Hepatocyte (in vitro differentiated cells): Measurements from ENCODE around the gene ITGA11. TPM values are rescaled to one million over a fixed set of nuclear protein-coding genes. Genes with fewer than 3 reads are reported as not detected.

Experiments
- DNase-seq: peaks from one replicate; pipeline ENCODE4 v3.0.0-alpha.2; 2016; ENCODE audit warnings: low spot score
- H2AFZ ChIP-seq: fragments of 200-600 bp; sonication (generic); 2 replicates; pipeline ENCODE4 v1.6.0; 2016; ENCODE audit warnings: antibody characterized with exemption, mild to moderate bottlenecking
- H3K27ac ChIP-seq: fragments of 200-600 bp; sonication (generic); 2 replicates; pipeline ENCODE4 v1.5.1; 2016; ENCODE audit warnings: mild to moderate bottlenecking
- H3K27me3 ChIP-seq: fragments of 200-600 bp; sonication (generic); 2 replicates; pipeline ENCODE4 v1.6.1; 2016
- H3K36me3 ChIP-seq: fragments of 200-600 bp; sonication (generic); replicated peaks from 2 replicates; pipeline ENCODE4 v1.5.1; 2016; ENCODE audit warnings: low read depth; ENCODE audit not compliant: insufficient read depth
- H3K4me1 ChIP-seq: fragments of 200-600 bp; sonication (generic); 2 replicates; pipeline ENCODE4 v1.5.1; 2016; ENCODE audit warnings: mild to moderate bottlenecking, moderate library complexity; ENCODE audit not compliant: insufficient read depth
- H3K4me2 ChIP-seq: fragments of 200-600 bp; sonication (generic); 2 replicates; pipeline ENCODE4 v1.6.0; 2016
- H3K4me3 ChIP-seq: fragments of 200-600 bp; sonication (generic); 2 replicates; pipeline ENCODE4 v1.5.1; 2016; ENCODE audit warnings: mild to moderate bottlenecking
- H3K79me2 ChIP-seq: fragments of 200-600 bp; sonication (generic); 2 replicates; pipeline ENCODE4 v1.6.0; 2017; ENCODE audit warnings: mild to moderate bottlenecking
- H3K9me2 ChIP-seq: fragments of 200-600 bp; sonication (generic); replicated peaks from 2 replicates; pipeline ENCODE4 v1.6.0; 2017; ENCODE audit warnings: mild to moderate bottlenecking; ENCODE audit not compliant: insufficient read depth
- H3K9me3 ChIP-seq: fragments of 200-600 bp; sonication (generic); 2 replicates; pipeline ENCODE4 v1.5.1; 2016; ENCODE audit warnings: low read depth, mild to moderate bottlenecking
- H4K20me1 ChIP-seq: fragments of 200-600 bp; sonication (generic); 2 replicates; pipeline ENCODE4 v1.6.0; 2016; ENCODE audit warnings: mild to moderate bottlenecking; ENCODE audit not compliant: insufficient read depth, poor library complexity, severe bottlenecking
- EZH2 ChIP-seq: fragments of 200-600 bp; sonication (generic); IDR thresholded peaks from 2 replicates; pipeline ENCODE4 v1.6.1; 2016; ENCODE audit warnings: antibody characterized with exemption, mild to moderate bottlenecking, borderline replicate concordance
- EZH2phosphoT487 ChIP-seq: fragments of 200-600 bp; sonication (generic); IDR thresholded peaks from one replicate; pipeline ENCODE4 v1.6.1; 2018; ENCODE audit warnings: antibody characterized with exemption, mild to moderate bottlenecking, low read depth, moderate library complexity; ENCODE audit not compliant: unreplicated experiment, severe bottlenecking
- WGBS: methylation state at CpG from one replicate; pipeline ENCODE4 v1.1.6; 2016; ENCODE audit warnings: low lambda C conversion rate; ENCODE audit errors: missing lambda C conversion rate; 5-methylcytosine and 5-hydroxymethylcytosine counted together
- polyA plus RNA-seq: library from polyadenylated mRNA; unstranded; fragments of >200 nt; fragmentation: Nextera tagmentation; extraction: Ambion mirVana; gene quantifications from 2 replicates; pipeline ENCODE4 v1.2.1, GENCODE V29; 2016
- total RNA-seq: library from RNA; depleted of rRNA; stranded (reverse); fragments of >200 nt; gene quantifications from 2 replicates; pipeline ENCODE4 v1.2.3, GENCODE V29; 2014
- TF ChIP-seq, protein P1 (sequence below): fragments of 200-600 bp; sonication (generic); IDR thresholded peaks from 2 replicates; pipeline ENCODE4 v1.5.1; 2016; ENCODE audit warnings: antibody characterized with exemption, mild to moderate bottlenecking; ENCODE audit not compliant: poor library complexity

Gene ITGA11
- total and polyA plus RNA-seq, 2 experiments from 2014 or later, result 9.7 to 19.6 TPM

- H3K36me3 ChIP-seq, result no peaks in the 10 kb centered on the region
- H3K79me2 ChIP-seq, result no peaks in the 10 kb centered on the region
- H3K4me2 ChIP-seq, result no peak overlapping the region
- no peaks in the 10 kb centered on the region for H4K20me1 ChIP-seq
- no peaks in the 10 kb centered on the region for H3K27me3 ChIP-seq
- no peaks in the 10 kb centered on the region for H3K9me2 ChIP-seq
- H3K4me1 ChIP-seq, result peaks cover 2% of the 10 kb centered on the region
- H3K4me3 ChIP-seq, result no peak overlapping the region
- DNase-seq, result no peak
- no peak overlapping the region for H3K27ac ChIP-seq
- TF ChIP-seq EZH2 (no peak), EZH2phosphoT487 (no peak)
- TF ChIP-seq, protein P1, sequence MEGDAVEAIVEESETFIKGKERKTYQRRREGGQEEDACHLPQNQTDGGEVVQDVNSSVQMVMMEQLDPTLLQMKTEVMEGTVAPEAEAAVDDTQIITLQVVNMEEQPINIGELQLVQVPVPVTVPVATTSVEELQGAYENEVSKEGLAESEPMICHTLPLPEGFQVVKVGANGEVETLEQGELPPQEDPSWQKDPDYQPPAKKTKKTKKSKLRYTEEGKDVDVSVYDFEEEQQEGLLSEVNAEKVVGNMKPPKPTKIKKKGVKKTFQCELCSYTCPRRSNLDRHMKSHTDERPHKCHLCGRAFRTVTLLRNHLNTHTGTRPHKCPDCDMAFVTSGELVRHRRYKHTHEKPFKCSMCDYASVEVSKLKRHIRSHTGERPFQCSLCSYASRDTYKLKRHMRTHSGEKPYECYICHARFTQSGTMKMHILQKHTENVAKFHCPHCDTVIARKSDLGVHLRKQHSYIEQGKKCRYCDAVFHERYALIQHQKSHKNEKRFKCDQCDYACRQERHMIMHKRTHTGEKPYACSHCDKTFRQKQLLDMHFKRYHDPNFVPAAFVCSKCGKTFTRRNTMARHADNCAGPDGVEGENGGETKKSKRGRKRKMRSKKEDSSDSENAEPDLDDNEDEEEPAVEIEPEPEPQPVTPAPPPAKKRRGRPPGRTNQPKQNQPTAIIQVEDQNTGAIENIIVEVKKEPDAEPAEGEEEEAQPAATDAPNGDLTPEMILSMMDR, result no peak
- 65% methylated on average over 10 of the region's 11 CpGs for WGBS
- H2AFZ ChIP-seq, result no peak overlapping the region
- H3K9me3 ChIP-seq, result no peaks in the 10 kb centered on the region
These were observed 116.4 kb downstream of the ITGA11 start for GRCh38 chr15:68315495-68316031.

GRCh38 chr15:68315035-68315434, 116.9 kb downstream of the ITGA11 start:
- TF ChIP-seq, protein P1, result no peak
- no peak for TF ChIP-seq EZH2
- TF ChIP-seq EZH2phosphoT487, result no peak
- Histone ChIP-seq H3K79me2 (no peaks in the 10 kb centered on the region), H3K27me3 (no peaks in the 10 kb centered on the region), H3K9me3 (no peaks in the 10 kb centered on the region), H3K4me1 (peaks cover 8% of the 10 kb centered on the region), H3K36me3 (no peaks in the 10 kb centered on the region), H3K9me2 (no peaks in the 10 kb centered on the region), H3K4me3 (no peak overlapping the region), H3K4me2 (no peak overlapping the region), H3K27ac (no peak overlapping the region), H4K20me1 (no peaks in the 10 kb centered on the region), H2AFZ (no peak overlapping the region)
- DNase-seq, result no peak
- 63% methylated on average over 1 of the region's 1 CpG for WGBS

DNA sequence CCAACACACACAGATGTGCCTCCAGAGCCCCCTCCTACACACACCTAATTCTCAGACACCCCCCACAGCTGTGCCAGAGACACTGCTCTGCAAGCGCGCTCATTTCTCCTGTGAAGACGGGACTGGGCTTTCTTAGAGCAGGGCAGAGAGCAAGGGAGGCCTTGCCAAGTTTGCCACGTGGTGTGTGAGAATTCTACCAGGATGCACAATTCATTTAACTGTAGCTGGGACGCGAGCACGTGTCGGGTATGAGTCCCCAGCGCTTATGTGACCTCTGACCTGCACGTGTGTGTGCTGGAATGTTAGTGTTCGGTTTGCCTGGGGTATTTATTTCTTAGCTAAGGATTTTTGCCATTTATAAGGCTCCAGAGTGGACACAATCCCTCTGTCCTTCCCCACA, 117.4 kb downstream of the ITGA11 start:
- H3K79me2 ChIP-seq, result no peaks in the 10 kb centered on the region
- H4K20me1 ChIP-seq, result no peaks in the 10 kb centered on the region
- H3K9me2 ChIP-seq, result no peaks in the 10 kb centered on the region
- H3K36me3 ChIP-seq, result no peaks in the 10 kb centered on the region
- no peaks in the 10 kb centered on the region for H3K27me3 ChIP-seq
- 74% methylated on average over 11 of the region's 11 CpGs for WGBS
- H2AFZ ChIP-seq, result no peak overlapping the region
- no peak for TF ChIP-seq EZH2
- TF ChIP-seq, protein P1, result no peak
- TF ChIP-seq EZH2phosphoT487, result no peak
- peaks cover 8% of the 10 kb centered on the region for H3K4me1 ChIP-seq
- H3K9me3 ChIP-seq, result no peaks in the 10 kb centered on the region
- no peak overlapping the region for H3K4me3 ChIP-seq
- no peak overlapping the region for H3K4me2 ChIP-seq
- no peak for DNase-seq
- no peak overlapping the region for H3K27ac ChIP-seq
